ENCODE results near the gene MYL4. TPM values are rescaled to one million over a fixed set of nuclear protein-coding genes. Genes with fewer than 3 reads are reported as not detected.
"Not testable (repeated sequence)": the region's sequence is repeated elsewhere in the genome, so short reads cannot be mapped to it uniquely, and the experiment has no call there.

MYL4 gene

DNA sequence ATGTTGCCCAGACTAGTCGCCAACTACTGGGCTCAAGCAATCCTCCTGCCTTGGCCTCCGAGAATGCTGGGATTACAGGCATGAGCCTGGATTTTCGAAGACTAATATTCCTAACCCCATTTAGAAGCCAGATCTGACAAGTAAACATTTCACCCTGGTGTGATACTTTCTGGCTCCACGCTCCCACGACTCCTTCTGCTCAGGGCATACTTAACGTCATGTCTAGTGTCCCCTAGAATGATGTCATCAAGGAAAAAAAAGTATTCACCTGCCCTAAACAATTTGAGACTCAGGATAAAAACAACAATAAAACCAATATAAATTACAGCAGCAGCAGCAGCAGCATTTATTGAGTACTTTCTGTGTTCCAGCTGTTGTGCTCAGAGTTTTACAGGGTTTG, 57.6 kb downstream of the MYL4 start:
- Histone ChIP-seq H3K9me3 (replicated peaks; ENCODE audit: low read length) (no peaks in the 10 kb centered on the region), H3K9ac (ENCODE audit: low read depth, low read length) (peak overlapping the region; percentile 73), H3K4me1 (ENCODE audit: control insufficient read depth, insufficient read depth, low read length) (peaks cover 35% of the 10 kb centered on the region), H3K4me3 (ENCODE audit: low read length) (peak overlapping the region; percentile 22), H3K36me3 (ENCODE audit: insufficient read depth, low read length) (no peaks in the 10 kb centered on the region), H3K4me2 (ENCODE audit: low read length) (peak overlapping the region; percentile 24), H3K27me3 (ENCODE audit: control insufficient read depth, insufficient read depth, low read length) (no peaks in the 10 kb centered on the region)

DNA sequence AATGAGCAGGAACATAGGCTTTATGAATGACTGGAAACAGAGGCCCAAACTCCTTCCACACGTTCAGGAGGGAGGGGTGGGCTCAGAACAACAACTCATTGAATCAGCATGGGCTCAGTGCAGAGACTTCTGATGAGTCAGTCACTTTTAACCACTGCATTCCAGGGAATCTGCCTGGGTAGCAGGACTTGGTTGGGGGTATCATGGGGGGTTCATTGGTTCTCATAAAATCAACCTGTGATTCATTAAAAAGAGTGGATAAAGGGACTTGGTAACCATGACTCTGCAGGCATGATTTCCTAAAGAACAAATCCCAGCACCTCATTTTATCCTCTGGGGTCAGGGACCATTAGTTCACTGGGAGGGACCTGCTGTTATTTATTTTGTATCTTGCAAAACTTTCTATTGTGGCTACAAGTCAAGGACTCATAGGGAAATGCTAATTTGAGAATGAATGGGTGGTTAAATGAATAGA, 58.2 kb downstream of the MYL4 start:
- H3K4me3 ChIP-seq (ENCODE audit: low read length): peak overlapping the region; percentile 22
- H3K4me1 ChIP-seq (ENCODE audit: control insufficient read depth, insufficient read depth, low read length): peaks cover 35% of the 10 kb centered on the region

DNA sequence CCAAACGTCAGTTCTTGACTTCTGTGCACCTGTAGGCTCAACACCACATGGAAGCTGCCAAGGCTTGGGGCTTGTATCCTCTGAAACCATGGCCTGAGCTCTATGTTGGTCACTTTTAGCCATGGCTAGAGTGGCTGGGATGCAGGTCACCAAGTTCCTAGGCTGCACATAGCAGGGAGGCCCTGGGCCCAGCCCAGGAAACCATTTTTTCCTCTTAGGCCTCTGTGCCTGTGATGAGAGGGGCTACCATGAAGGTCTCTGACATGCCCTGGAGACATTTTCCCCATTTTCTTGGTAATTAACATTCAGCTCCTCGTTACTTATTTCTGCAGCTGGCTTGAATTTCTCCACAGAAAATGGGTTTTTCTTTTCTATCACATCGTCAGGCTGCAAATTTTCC, 59.8 kb downstream of the MYL4 start:
- H3K9me3 ChIP-seq (replicated peaks; ENCODE audit: low read length); H3K36me3 ChIP-seq (ENCODE audit: insufficient read depth, low read length); H3K27me3 ChIP-seq (ENCODE audit: control insufficient read depth, insufficient read depth, low read length); H3K4me3 ChIP-seq (ENCODE audit: low read length); H3K9ac ChIP-seq (ENCODE audit: low read depth, low read length); H3K4me2 ChIP-seq (ENCODE audit: low read length): not testable (repeated sequence)
- peaks cover 35% of the 10 kb centered on the region for H3K4me1 ChIP-seq (ENCODE audit: control insufficient read depth, insufficient read depth, low read length)

More for the DNA sequence above, 58.2 kb downstream of the MYL4 start:
- Histone ChIP-seq H3K9ac (ENCODE audit: low read depth, low read length) (peak overlapping the region; percentile 73), H3K27me3 (ENCODE audit: control insufficient read depth, insufficient read depth, low read length) (no peaks in the 10 kb centered on the region), H3K4me2 (ENCODE audit: low read length) (peak overlapping the region; percentile 24), H3K9me3 (replicated peaks; ENCODE audit: low read length) (no peaks in the 10 kb centered on the region), H3K36me3 (ENCODE audit: insufficient read depth, low read length) (no peaks in the 10 kb centered on the region)

DNA sequence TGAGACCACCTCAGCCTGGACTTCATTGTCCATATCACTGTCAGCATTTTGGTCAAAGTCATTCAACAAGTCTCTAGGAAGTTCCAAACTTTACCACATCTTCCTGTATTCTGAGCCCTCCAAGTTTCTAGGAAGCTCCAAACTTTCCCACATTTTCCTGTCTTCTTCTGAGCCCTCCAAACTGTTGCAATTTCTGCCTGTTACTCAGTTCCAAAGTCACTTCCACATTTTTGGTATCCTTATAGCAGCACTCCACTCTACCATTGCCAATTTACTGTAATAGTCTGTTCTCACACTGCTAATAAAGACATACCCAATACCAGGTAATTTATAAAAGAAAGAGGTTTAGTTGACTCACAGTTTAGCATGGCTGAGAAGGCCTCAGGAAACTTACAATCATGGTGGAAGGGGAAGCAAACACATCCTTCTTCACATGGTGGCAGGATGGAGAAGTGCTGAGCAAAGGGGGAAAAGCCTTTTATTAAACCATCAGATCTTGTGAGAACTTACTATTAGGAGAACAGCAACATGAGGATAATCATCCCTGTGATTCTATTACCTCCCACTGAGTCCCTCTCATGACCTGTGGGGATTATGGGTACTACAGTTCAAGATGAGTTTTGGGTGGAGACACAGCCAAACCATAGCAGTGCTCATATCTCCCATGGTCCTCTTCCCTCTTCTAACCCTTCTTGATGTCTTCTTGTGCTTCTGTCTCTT, 60.6 kb downstream of the MYL4 start:
- H3K9me3 ChIP-seq (replicated peaks; ENCODE audit: low read length); H3K9ac ChIP-seq (ENCODE audit: low read depth, low read length); H3K4me3 ChIP-seq (ENCODE audit: low read length); H3K36me3 ChIP-seq (ENCODE audit: insufficient read depth, low read length); H3K4me2 ChIP-seq (ENCODE audit: low read length); H3K27me3 ChIP-seq (ENCODE audit: control insufficient read depth, insufficient read depth, low read length): not testable (repeated sequence)
- H3K4me1 ChIP-seq (ENCODE audit: control insufficient read depth, insufficient read depth, low read length): peaks cover 35% of the 10 kb centered on the region

DNA sequence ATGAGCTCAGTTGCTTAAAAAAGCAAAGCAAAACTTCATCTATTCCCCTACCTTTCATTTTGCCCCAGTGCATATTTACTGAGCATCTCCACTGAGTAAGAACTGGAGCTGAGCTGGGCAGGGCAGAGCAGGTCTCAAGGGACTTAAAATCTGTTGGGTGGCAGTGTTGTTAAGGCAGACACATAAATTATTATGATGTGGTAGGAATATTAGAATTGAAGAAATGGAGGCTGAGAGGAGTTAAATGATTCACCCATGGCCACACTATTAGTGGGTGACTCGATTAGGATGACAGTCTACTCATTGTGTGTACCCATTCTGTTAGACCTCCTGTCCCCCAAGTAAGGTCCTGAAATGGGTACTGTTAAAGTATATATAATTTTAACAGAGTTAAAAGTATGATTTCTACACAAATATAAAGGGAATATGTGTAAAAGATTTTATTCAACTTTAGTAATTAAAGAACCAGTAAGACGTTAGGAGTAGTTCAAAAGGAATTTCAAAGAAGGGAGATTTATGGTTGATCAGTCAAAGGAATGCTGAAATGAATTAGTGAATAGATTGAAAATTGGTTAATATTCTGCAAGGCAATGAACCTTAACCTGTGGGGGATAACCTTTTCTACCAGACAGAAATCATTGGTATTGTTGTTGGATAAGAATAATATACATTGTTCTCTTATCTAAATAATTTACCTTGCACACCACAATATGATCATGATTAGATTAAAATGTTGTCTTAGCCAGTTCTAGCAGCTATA, 62.0 kb downstream of the MYL4 start:
- Histone ChIP-seq H3K9ac (ENCODE audit: low read depth, low read length) (no peak overlapping the region), H3K9me3 (replicated peaks; ENCODE audit: low read length) (no peaks in the 10 kb centered on the region), H3K4me3 (ENCODE audit: low read length) (no peak overlapping the region), H3K36me3 (ENCODE audit: insufficient read depth, low read length) (no peaks in the 10 kb centered on the region), H3K4me1 (ENCODE audit: control insufficient read depth, insufficient read depth, low read length) (peaks cover 38% of the 10 kb centered on the region), H3K4me2 (ENCODE audit: low read length) (no peak overlapping the region), H3K27me3 (ENCODE audit: control insufficient read depth, insufficient read depth, low read length) (no peaks in the 10 kb centered on the region)

DNA sequence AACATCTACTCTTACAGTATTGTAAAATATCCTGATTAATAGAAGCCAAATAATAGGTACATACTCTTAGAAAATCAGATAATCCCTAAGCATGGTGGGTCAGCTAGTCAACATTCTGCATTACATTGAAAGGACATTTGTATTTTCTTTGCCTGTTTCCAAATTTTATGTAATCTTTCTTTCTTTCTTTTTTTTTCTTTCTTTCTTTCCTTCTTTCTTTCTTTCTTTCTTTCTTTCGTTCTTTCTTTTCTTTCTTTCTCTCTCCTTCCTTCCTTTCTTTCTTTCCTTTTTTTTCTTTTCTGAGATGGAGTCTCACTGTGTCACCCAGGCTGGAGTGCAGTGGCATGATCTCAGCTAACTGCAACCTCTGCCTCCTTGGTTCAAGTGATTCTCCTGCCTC, 63.3 kb downstream of the MYL4 start:
- no peaks in the 10 kb centered on the region for H3K9me3 ChIP-seq (replicated peaks; ENCODE audit: low read length)
- H3K9ac ChIP-seq (ENCODE audit: low read depth, low read length): no peak overlapping the region
- H3K27me3 ChIP-seq (ENCODE audit: control insufficient read depth, insufficient read depth, low read length): no peaks in the 10 kb centered on the region
- no peak overlapping the region for H3K4me3 ChIP-seq (ENCODE audit: low read length)
- H3K36me3 ChIP-seq (ENCODE audit: insufficient read depth, low read length): no peaks in the 10 kb centered on the region
- no peak overlapping the region for H3K4me2 ChIP-seq (ENCODE audit: low read length)
- H3K4me1 ChIP-seq (ENCODE audit: control insufficient read depth, insufficient read depth, low read length): peaks cover 37% of the 10 kb centered on the region

DNA sequence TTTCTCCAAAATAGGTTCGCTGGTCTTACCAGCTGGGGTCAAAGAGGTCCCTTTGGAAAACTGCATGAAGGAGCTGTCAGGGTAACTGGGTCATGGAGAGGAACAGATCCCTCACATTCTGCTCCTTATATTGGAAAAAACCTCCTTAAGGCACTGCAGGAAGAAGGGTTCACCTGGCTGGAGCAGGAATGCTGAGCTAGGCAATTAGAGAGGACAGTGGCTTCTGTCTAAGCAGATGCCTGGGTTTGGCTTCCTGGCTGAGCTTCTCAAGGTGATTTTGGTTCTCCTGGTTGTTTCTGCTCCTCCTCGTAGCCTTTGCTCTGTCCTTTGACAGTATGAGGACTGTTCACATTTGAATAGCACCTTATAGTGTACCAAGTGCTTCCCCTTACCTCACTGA, 64.1 kb downstream of the MYL4 start:
- Histone ChIP-seq H3K4me3 (ENCODE audit: low read length) (no peak overlapping the region), H3K4me1 (ENCODE audit: control insufficient read depth, insufficient read depth, low read length) (peaks cover 31% of the 10 kb centered on the region), H3K36me3 (ENCODE audit: insufficient read depth, low read length) (no peaks in the 10 kb centered on the region), H3K9ac (ENCODE audit: low read depth, low read length) (no peak overlapping the region), H3K4me2 (ENCODE audit: low read length) (no peak overlapping the region), H3K27me3 (ENCODE audit: control insufficient read depth, insufficient read depth, low read length) (no peaks in the 10 kb centered on the region), H3K9me3 (replicated peaks; ENCODE audit: low read length) (no peaks in the 10 kb centered on the region)

Small RNA genes within 50 kb of the gene (small RNA-seq; reads per million reads assigned to genes)
- gene RNU7-186P: not detected
